Measurements from ENCODE around the gene CTDSPL2.

CTDSPL2 gene

DNA sequence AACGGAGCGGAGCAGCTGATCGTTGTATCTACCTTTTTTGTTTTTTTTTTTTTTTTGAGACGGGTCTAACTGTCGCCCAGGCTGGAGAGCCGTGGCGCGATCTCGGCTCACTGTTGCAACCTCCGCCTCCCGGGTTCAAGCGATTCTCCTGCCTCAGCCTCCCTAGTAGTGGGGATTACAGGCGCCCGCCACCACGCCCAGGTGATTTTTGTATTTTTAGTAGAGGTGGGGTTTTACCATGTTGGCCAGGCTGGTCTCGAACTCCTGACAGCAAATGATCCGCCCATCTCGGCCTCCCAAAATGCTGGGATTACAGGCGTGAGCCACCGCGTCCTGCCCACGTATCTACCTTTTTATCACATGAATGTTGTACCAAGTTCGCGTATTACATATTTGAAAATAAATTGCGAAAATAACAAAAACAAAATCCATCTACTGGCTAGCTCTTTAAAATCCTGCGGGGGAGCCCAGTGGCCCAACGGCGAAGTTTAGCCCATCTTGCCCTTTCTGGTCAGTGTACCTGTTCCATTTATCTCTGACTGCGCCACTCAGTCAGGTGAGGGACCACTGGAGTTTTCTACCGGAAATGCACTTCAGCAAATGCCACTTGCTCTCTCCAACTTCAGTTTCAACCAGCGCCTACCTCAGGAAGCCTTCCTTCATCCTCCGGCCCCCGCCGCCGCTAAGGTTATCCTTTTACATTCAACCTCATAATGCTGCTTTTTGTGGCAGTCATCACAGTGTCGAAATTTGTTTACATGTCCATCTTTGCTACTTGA is 108.3 kb downstream of the CTDSPL2 start:
- DNase-seq (ENCODE audit: low spot score) = peak; percentile 19
- CTCF ChIA-PET = no interaction called here

DNA sequence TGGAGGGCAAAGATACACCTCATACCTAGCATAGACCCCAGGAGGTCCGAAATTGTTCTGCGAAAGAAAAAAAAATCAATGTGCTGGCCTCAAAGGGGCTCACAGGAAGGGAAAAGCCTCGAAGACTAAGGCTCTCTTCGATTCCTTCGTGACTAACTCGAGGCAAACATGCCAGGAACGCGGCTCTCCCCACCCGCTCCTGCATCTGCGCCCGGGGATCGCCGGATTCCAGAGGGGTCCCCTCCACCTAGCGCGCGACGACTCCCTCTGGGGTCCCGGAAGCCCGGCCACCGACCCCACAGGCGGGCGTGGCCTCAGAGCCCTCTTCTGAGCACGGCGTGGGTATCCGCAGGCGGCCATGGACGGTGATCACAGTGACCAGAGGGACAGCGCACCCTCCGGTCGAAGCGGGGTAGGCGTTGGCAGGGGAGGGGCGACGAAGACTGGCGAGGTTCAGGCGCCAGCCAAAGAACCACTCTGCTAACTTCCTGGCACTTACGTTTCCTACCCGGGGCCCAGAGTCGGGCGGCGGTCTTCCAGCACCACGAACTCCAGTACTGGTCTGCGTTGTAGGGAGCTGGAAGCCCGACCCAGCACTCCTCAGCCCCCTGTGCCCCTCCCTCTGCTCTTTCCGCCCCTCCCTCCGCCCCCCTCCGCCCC is 109.0 kb downstream of the CTDSPL2 start:
- ChIA-PET CTCF (interaction anchor here (0.6 to 1.2 kb wide), 2 partner anchors 10 to 623 kb away, joined by 3 to 4 read pairs; no protein-coding TSS in a partner anchor), POLR2A (ENCODE audit: low non-redundant PET) (interaction anchor here (0.6 kb wide), 1 partner anchor 224 kb away, joined by 3 read pairs; no protein-coding TSS in a partner anchor)
- TF ChIP-seq, protein P1, sequence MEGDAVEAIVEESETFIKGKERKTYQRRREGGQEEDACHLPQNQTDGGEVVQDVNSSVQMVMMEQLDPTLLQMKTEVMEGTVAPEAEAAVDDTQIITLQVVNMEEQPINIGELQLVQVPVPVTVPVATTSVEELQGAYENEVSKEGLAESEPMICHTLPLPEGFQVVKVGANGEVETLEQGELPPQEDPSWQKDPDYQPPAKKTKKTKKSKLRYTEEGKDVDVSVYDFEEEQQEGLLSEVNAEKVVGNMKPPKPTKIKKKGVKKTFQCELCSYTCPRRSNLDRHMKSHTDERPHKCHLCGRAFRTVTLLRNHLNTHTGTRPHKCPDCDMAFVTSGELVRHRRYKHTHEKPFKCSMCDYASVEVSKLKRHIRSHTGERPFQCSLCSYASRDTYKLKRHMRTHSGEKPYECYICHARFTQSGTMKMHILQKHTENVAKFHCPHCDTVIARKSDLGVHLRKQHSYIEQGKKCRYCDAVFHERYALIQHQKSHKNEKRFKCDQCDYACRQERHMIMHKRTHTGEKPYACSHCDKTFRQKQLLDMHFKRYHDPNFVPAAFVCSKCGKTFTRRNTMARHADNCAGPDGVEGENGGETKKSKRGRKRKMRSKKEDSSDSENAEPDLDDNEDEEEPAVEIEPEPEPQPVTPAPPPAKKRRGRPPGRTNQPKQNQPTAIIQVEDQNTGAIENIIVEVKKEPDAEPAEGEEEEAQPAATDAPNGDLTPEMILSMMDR (conservative IDR thresholded peaks at IDR 0.05; ENCODE audit: low read depth) = peak; percentile 57
- peak overlapping the region; percentile 100 for H3K27ac ChIP-seq
- DNase-seq (ENCODE audit: low spot score) = peak; percentile 95

More for the DNA sequence above, 108.3 kb downstream of the CTDSPL2 start:
- TF ChIP-seq, protein P1 (conservative IDR thresholded peaks at IDR 0.05; ENCODE audit: low read depth) = no peak
- POLR2A ChIA-PET (ENCODE audit: low non-redundant PET) = no interaction called here
- peak overlapping the region; percentile 100 for H3K27ac ChIP-seq

DNA sequence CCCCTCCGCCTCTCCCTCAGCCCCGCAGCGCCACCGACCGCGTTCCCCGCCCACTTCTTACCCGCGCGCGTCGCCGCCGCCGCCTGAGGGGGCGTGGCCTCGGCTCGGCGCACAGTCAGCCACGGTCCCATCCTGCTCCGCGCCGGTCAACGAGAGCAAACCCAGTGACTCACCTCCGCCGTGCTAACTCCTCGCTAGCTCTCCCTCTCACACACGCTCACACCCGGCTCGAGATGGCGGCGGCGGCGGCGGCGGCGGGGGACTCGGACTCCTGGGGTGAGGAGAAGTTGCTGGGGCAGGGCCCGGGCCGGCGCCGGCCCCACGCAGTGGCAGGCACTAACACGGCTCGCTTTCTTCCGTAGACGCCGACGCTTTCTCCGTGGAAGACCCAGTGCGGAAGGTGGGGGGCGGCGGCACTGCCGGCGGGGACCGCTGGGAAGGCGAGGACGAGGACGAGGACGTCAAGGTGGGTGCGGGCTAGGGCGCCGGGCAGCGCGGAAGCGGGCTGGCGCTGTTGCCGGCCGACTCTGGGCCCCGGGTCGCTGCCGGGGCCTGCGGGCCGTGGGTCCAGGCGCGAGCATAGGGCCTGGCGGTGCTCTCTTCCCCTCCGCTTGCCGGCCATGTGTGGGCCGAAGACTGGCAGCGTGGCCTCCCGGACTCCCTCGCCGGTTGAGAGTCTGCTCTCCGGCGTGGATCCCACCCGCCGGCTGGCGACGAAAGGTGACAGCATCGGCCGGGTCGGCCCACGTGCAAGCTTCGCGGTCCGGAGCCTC is 109.7 kb downstream of the CTDSPL2 start, which contains the start of gene EIF3J:
EIF3J (plus strand) TSS at position 186 of the 773 bp plus-strand sequence; CDS start at position 234, 48 bp downstream.
- DNase-seq (ENCODE audit: low spot score) = peak; percentile 49
- TF ChIP-seq, protein P1 (conservative IDR thresholded peaks at IDR 0.05; ENCODE audit: low read depth) = no peak
- CTCF ChIA-PET = interaction anchor here (0.6 to 1.3 kb wide), 3 partner anchors 9 to 624 kb away, joined by 3 to 4 read pairs (median 3); no protein-coding TSS in a partner anchor
- POLR2A ChIA-PET (ENCODE audit: low non-redundant PET) = interaction anchor here (0.6 kb wide), 1 partner anchor 225 kb away, joined by 3 read pairs; no protein-coding TSS in a partner anchor
- peak within 1 kb of the TSS; percentile 100 for H3K27ac ChIP-seq

DNA sequence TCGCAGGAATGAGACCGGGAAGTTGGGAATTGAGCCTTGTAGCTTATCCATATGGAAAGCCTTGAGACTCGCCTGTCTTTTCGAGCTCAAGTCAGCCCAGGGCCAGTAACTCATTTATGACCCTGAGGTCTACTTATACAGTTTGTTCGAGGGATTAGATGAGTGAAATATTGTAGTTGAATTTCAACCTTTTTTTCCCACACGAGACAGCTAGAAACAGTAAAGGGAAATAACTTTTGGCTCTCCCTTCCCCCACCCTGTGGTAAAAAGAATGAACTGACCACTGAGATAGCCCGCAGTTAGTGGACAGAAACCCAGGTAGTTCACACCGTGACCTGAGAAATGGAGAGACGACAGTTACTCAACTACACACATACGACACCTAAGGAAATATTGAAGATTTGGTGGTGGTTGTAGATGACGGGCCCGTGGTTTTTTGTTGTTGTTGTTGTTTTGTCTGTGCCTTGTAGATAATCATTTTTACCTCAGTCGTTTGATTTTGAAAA is 110.4 kb downstream of the CTDSPL2 start:
- peak overlapping the region; percentile 100 for H3K27ac ChIP-seq
- ChIA-PET CTCF (interaction anchor here (0.6 to 1.3 kb wide), 3 partner anchors 8 to 82 kb away, joined by 3 read pairs; no protein-coding TSS in a partner anchor), POLR2A (ENCODE audit: low non-redundant PET) (no interaction called here)
- peak; percentile 23 for DNase-seq (ENCODE audit: low spot score)
- TF ChIP-seq, protein P1 (conservative IDR thresholded peaks at IDR 0.05; ENCODE audit: low read depth) = no peak

DNA sequence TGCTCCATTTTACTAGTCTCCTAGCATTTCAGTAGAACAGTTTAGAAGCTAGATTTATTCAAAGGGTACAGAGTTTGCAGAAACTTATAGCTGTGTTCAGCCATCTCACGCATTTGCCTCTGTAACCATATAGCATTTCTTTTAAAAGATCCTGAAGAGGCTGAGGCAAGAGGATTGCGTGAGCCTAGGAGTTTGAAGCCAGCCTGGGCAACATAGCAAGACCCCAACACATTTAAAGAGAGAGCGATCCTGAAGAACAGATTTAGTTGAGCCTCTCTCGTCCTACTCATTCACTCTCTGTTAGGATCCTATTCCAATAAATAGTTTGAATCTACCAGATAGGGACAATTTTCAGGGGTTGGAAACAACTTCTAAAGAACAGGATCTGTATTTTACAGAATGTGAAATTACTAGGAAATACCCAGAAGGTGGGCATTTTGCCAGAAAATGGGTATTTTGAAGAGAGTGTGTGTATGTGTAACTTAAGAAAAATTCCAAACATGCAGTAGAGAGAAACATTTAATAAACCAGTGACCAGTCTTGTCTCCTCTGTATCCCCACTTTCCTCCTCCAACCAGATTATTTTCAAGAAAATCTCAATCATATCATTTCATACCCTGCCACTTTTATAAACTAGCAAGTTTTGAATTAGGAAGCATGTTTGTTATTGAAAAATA is 114.0 kb downstream of the CTDSPL2 start:
- POLR2A ChIA-PET (ENCODE audit: low non-redundant PET) = no interaction called here

More for the DNA sequence above, 114.0 kb downstream of the CTDSPL2 start:
- TF ChIP-seq, protein P1 (conservative IDR thresholded peaks at IDR 0.05; ENCODE audit: low read depth) = no peak
- CTCF ChIA-PET = interaction anchor here (0.7 kb wide), 1 partner anchor 1774 kb away, joined by 3 read pairs; no protein-coding TSS in a partner anchor
- DNase-seq (ENCODE audit: low spot score) = peak; percentile 21
- H3K27ac ChIP-seq = no peak overlapping the region

Data from RWPE1 (cell line).